Gastroesophageal sphincter (tissue), 4 donors: ENCODE measurements around the gene TDRD3. TPM values are rescaled to one million over a fixed set of nuclear protein-coding genes. Genes with fewer than 3 reads are reported as not detected.
A peak's percentile ranks its signal among the peaks of the same experiment; 100 is the strongest.

Experiments
- ATAC-seq: fragments of 150-250 bp; one replicate; pipeline ENCODE4 v1.9.1; 2016; ENCODE audit warnings: mild to moderate bottlenecking, moderate library complexity
- H3K27ac ChIP-seq, 4 donors: fragments of 200-600 bp; sonication (generic) in 3 of 4; 1 replicate in 3 of 4; 2 replicates in 1 of 4; pipeline ENCODE4 v1.5.1; 2016 to 2019
- H3K27me3 ChIP-seq: fragments of 200-600 bp; sonication (generic); one replicate; pipeline ENCODE4 v1.5.1; 2019
- H3K36me3 ChIP-seq, 2 donors: fragments of 200-600 bp; sonication (generic); one replicate each; pipeline ENCODE4 v1.5.1; 2019; ENCODE audit warnings: control low read depth in 1 of 2
- H3K4me1 ChIP-seq, 3 donors: fragments of 200-600 bp; sonication (generic); 1 replicate in 2 of 3; 2 replicates in 1 of 3; pipeline ENCODE4 v1.5.1; 2016 to 2019; ENCODE audit warnings: control low read depth in 2 of 3
- H3K4me3 ChIP-seq, 2 donors: fragments of 200-600 bp; sonication (generic); one replicate each; pipeline ENCODE4 v1.5.1; 2019; ENCODE audit warnings: mild to moderate bottlenecking in 1 of 2, moderate library complexity in 1 of 2
- H3K9me3 ChIP-seq, 3 donors: fragments of 200-600 bp; sonication (generic); one replicate each; pipeline ENCODE4 v1.5.1; 2017 to 2019; ENCODE audit warnings: control low read depth in 2 of 3
- CTCF ChIP-seq, 4 experiments: fragments of 200-600 bp in 2 of 4; fragments of 450-650 bp in 2 of 4; sonication (generic) in 1 of 4; IDR thresholded peaks; one replicate each; pipeline ENCODE4 v1.5.1; 2017 to 2019; ENCODE audit warnings: antibody characterized with exemption in 4 of 4, mild to moderate bottlenecking in 2 of 4, moderate library complexity in 2 of 4
- EP300 ChIP-seq: sonication (generic); formaldehyde crosslinking; IDR thresholded peaks from one replicate; pipeline ENCODE4 v1.6.1; 2017; ENCODE audit warnings: antibody characterized with exemption, mild to moderate bottlenecking
- POLR2A ChIP-seq, 2 donors: fragments of 450-650 bp; IDR thresholded peaks; one replicate each; pipeline ENCODE4 v1.6.1; 2017; ENCODE audit warnings: antibody characterized with exemption in 2 of 2, mild to moderate bottlenecking in 2 of 2, moderate library complexity in 1 of 2
- POLR2AphosphoS5 ChIP-seq: sonication (generic); formaldehyde crosslinking; IDR thresholded peaks from one replicate; pipeline ENCODE4 v1.6.1; 2017; ENCODE audit warnings: antibody characterized with exemption
- whole genome bisulfite sequencing, 2 donors: methylation state at CpG; one replicate each; pipeline ENCODE4 v1.1.5; 2018; ENCODE audit warnings: low coverage in 1 of 2; 5-methylcytosine and 5-hydroxymethylcytosine counted together
- total RNA-seq, 4 donors: library from RNA; depleted of rRNA; stranded (reverse); fragments of >200 nt; gene quantifications; one replicate each; pipeline ENCODE4 v1.1.0, GENCODE V29; 2016

The TDRD3 gene
- 10 to 100 TPM; 22.4 to 41.4 (median 28.7) TPM for total RNA-seq

DNA sequence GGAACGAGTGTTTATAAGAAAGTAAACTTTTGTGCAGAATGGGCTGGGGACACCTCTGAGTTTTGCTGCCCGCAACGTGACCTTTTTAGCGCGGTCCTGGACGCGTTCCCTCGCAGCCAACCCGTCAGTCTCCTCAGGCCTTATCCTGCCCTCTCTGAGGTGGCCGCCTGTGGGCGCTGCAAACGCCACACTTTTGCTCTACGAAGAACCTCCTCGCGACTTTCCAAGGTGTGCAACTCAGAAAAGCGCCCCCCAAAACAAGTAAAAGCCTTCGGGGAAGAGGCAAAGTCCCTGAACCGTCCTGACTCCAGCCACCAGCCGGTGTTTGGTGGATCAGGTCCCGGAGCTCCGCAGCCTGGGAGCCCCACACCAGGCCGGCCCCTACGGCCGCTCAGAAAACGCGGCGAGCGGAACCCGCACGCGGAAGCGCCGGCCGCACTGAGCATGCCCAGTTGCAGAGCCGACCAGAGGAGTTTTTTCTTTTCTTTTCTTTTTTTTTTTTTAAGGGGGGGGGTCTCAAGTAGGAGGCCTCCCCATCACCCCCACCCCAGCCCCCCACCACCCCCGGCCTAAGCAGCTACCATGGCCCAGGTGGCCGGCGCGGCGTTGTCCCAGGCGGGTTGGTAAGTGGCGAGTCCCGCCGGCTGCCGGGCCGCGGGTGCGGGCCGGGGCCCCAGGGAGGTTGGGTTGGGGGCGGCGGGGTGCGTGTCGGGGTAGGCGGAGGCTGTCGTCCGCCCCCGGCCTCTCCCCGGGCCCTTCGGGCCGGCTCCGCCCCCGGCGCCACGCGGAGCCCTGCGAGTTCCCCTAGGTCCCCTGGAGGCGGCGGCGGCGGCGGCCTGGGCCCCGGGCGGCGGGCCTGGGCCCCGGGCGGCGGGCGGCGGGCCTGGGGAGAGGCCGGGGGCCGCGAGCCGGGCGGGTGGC, at the start of gene TDRD3:
TDRD3 (plus strand) TSS at position 438 of the 921 bp plus-strand sequence; CDS start at position 583, 145 bp downstream.
- no peaks in the 10 kb centered on the region for H3K27me3 ChIP-seq
- peak; percentile 56 for TF ChIP-seq POLR2AphosphoS5
- TF ChIP-seq POLR2A (IDR thresholded peaks at IDR 0.05): peak; percentile 57 to 62
- peak; percentile 63 to 86 (median 78) for TF ChIP-seq CTCF (IDR thresholded peaks at IDR 0.05)
- no peak for TF ChIP-seq EP300
- peaks cover 7 to 43% (median 13%) of the 10 kb centered on the region in 3 donors for H3K4me1 ChIP-seq
- peak; percentile 84 for ATAC-seq
- H3K4me3 ChIP-seq: peak within 1 kb of the TSS; percentile 88 to 90
- WGBS, 2 donors: 0% methylated on average over 18 of the region's 84 CpGs; no CpG with 5 or more reads in 1 of the 2 donors
- peak within 1 kb of the TSS; percentile 96 to 99 (median 98) for H3K27ac ChIP-seq
- H3K36me3 ChIP-seq: no peaks in the 10 kb centered on the region
- H3K9me3 ChIP-seq: no peaks in the 10 kb centered on the region

DNA sequence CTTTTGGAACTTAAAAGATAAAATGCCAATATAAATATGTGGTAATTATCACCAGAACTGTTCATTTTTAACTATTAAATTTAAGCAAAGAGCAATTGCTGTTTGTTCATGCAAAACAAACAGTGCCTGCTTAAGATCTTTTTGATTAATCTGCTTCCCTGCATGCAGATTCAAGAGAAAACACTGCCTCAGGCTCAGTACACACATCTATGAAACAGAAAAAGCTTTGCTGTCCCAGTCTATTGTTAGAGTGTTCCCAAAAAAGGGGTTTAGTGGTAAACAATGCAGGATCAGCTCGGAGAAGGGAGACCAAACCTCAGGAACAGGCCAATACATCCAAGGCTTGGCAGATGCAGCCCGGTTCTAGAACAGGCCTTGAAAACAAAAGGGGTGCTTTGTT, 49.3 kb upstream of the TDRD3 start:
- Histone ChIP-seq H3K36me3 (no peaks in the 10 kb centered on the region), H3K4me1 (no peaks in the 10 kb centered on the region), H3K4me3 (no peak overlapping the region), H3K27ac (no peak overlapping the region), H3K9me3 (peaks cover 0 to 6% (median 0%) of the 10 kb centered on the region in 3 donors), H3K27me3 (no peaks in the 10 kb centered on the region)
- TF ChIP-seq POLR2A (IDR thresholded peaks at IDR 0.05): no peak
- TF ChIP-seq EP300: no peak
- TF ChIP-seq CTCF (IDR thresholded peaks at IDR 0.05): no peak
- TF ChIP-seq POLR2AphosphoS5: no peak
- no peak for ATAC-seq
- WGBS, 2 donors: 59 to 82% methylated on average over 1 to 2 of the region's 2 CpGs

- Histone ChIP-seq H3K27me3 (no peaks in the 10 kb centered on the region), H3K4me3 (no peak overlapping the region), H3K9me3 (peaks cover 0 to 9% (median 0%) of the 10 kb centered on the region in 3 donors), H3K36me3 (no peaks in the 10 kb centered on the region), H3K27ac (no peak overlapping the region), H3K4me1 (no peaks in the 10 kb centered on the region)
- no peak for TF ChIP-seq POLR2AphosphoS5
- TF ChIP-seq CTCF (IDR thresholded peaks at IDR 0.05): no peak
- TF ChIP-seq POLR2A (IDR thresholded peaks at IDR 0.05): no peak
- TF ChIP-seq EP300: no peak
- no peak for ATAC-seq
- 0 to 47% methylated on average over 1 to 3 of the region's 3 CpGs for WGBS, 2 donors
Measured at GRCh38 chr13:60348097-60348496, 48.9 kb upstream of the TDRD3 start.

DNA sequence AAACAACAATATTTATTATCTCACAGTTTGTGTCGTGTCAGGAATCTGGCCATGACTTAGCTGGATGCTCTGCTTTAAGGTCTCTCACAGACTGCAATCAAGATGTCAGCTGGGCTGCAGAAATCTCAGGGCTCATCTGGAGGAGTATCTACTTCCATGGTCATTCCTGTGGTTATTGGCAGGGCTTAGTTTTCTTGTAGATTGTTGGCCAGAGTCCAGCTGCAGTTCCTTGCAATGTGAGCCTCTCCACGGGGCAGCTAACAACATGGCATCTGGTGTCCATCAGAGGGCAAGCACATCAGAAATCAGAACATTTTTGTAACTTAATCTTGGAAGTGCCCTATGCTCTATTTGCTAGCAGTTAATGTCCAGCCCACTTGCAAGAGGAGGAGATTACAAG, 45.7 kb upstream of the TDRD3 start:
- no peaks in the 10 kb centered on the region for H3K27me3 ChIP-seq
- WGBS, 2 donors: 42 to 67% methylated on average over 1 to 2 of the region's 2 CpGs
- ATAC-seq: no peak
- TF ChIP-seq CTCF (IDR thresholded peaks at IDR 0.05) (no peak), POLR2AphosphoS5 (no peak), EP300 (no peak), POLR2A (IDR thresholded peaks at IDR 0.05) (no peak)
- H3K36me3 ChIP-seq: no peaks in the 10 kb centered on the region
- no peak overlapping the region for H3K4me3 ChIP-seq
- H3K9me3 ChIP-seq: peaks cover 0 to 9% (median 0%) of the 10 kb centered on the region in 3 donors
- no peaks in the 10 kb centered on the region for H3K4me1 ChIP-seq
- no peak overlapping the region for H3K27ac ChIP-seq
